Activated T-helper 1 cell treated with anti-CD3 and anti-CD28 coated beads, Interleukin-2, amount 50 U/mL, for 16 hours (primary cell): ENCODE results near the gene RHBDD1.

ENCODE experiments used
- DNase-seq, 2 donors: peaks; one replicate each; pipeline ENCODE4 v3.0.0-alpha.2; 2020; ENCODE audit warnings: low read depth in 1 of 2, low spot score in 1 of 2

RHBDD1 gene

DNA sequence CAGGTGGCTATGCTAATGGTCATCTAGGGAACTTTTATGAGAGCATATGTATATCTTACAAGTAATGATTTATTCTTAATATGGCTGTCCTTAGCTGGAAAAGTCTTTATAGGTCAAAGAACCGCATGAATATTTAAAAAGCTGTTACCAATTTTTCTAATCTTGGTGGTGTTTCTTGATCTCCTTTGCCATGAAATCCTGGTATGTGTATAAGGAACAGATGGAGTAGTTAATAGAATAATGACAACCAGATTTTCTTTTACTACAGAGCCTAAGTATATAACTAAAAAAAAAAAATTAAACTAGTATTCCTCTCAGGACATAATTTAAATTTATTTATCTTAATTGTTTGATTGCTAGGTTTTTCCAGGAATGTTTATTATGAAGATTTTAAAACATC, 74.5 kb downstream of the RHBDD1 start:
- DNase-seq: no peak

DNA sequence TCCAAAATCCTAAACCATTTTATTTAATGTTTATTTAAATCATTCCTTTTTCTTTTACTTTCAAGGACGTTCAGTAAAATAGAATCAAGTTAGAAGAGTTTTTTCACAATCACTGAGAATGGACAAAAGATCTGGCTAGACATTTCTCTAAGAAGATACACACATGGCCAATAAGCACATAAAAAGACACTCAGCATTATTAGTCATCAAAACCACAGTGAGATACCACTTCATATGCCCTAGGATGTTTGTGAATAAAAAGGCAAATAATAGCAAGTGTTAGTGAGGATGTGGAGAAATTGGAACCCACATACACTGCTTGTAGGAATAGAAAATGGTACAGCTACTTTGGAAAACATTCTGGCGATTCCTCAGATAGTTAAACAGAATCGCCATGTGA, 76.1 kb downstream of the RHBDD1 start:
- no peak for DNase-seq

DNA sequence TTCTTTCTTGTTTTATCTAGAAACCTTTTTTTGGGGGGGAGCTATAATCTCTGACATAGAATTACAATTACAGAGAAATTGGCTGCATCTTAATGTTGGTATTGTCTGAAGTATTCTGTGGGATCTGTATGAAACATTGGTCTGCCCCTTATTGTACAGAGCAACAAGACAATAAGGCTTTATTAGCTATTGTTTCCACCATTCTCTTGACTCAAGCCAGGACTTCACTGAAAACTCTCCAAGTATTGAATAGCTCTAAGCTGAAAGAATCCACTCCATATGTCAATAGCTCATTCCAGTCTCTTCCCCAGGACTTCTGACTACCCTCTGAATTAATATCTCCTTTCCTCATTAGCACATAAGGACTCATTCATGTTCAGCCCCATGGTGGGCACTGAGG, 77.8 kb downstream of the RHBDD1 start:
- DNase-seq: no peak

DNA sequence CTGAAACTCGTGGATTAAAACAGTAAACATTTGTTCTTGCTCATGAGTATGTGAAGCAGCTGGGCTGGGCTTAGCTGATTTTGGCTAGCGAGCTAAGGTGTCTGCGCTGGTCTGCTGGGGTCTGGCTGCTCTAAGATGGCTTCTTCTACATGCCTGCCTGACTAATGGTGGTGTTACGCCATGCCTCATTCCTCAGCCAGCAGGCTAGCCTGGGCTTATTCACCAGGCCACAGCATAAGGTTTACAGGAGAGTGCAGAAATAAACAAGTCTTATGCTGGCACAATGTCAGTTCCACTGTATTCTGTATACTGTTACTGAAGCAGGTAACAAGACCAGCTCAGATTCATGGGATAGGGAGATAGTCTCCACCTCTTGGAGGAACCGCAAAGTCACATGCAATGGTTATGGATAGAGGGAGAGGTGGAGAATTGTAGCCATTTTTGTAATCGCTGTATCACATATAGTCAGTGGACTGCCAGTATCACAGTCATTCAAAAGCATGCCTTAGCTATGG, 80.0 kb downstream of the RHBDD1 start:
- DNase-seq: no peak

DNA sequence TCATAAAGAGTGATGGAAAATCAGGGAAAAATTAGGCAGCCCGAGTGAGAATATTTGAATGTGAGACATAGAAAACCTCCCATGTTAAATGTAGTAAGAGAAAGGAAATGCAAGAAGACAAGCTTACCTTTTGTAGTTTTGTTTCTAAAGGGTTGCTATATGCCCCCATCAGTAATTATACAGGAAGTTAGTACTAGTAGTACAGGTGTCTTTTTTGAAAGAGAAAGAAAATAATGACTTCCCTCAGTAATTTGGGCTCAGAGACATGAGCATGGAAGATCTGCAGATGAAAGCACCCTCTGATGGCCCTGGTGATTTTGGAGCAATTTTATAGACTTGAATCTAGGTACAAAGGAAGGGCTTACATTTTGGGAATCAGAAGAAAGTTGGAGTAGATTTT, 80.8 kb downstream of the RHBDD1 start:
- no peak for DNase-seq

DNA sequence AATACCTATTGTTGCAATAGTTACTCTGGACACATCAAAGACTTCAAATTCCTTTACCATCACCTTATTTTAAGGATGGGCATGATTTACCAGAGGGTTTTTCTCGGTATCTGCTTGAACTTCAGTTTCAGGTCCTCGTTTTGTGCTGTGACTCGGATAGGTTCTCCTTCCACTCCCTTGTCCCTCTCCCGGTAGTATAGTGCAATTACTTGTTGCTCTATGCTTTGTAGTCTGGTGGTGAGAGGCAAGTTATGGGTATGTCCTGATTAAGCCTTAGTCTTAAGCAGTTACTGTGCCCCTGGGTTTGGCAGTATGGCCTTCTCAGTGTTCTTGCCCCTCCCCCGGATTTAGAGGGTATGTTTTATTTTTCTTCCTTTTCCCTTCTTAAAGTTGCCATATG, 96.6 kb downstream of the RHBDD1 start:
- no peak for DNase-seq

DNA sequence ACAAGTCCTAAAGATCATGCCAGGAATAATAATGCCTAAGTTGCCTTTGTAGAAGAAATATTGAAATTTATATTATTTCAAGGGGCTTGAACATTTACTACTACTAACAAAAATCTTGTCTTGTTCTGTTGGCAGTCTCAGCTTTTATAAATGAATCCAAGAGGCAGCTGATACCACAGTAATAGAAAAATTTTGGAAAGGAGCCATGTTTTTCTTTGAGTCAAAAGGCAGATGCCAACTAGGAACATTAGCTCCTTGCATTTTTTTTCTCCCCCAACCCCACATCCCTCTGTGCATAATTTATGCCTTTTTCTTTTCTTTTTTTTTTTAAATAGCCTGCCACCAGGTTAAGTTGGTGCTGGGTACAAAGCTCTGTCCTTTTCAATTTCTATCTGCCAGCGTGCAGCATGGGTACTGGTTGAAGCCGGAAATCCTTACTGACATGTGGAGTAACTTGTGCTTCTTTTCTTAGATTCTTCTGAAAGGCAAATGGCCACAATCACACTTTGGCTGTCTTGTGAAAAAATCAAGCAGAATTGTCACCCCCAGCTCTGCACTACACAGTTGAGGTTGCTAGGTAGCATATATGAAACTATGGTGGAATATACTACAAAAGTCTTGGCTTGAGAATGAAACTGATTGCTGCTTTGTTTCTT, 98.8 kb downstream of the RHBDD1 start:
- no peak for DNase-seq

DNA sequence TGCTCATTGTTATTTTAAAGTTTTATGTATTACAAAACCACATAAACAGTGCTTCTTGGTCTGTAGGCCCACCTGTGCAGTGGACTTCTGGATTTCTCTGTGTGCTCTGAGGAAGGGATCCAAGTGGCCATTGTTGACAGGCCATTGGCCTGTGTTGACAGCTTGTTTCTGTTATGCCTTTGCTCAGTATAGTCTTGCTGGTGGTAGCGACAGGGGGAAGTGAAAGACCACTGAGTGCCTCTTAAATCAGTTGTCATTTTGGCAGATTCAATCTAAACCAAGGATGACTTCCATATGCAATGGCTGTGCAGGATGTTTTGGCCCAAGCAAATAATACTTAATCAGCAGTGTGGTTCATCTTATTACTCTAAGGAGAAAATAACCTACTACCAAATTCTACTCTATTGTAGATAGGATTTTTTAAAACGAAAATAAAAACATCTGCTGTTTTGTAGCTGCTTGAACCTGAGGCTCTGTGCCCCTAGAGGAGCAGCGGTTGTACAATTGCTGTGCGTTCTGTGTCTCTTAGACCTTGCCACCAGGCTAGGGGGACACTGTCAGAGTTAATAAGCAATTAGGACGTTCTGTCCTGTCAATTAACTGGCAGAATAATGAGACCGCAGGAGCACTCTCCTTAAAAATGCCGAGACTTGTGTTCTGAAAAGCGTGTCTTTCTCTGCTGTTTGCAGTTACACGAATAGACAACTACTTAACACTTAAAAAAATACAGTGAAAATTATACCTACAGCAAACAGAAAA, 108.2 kb downstream of the RHBDD1 start:
- DNase-seq: no peak

DNA sequence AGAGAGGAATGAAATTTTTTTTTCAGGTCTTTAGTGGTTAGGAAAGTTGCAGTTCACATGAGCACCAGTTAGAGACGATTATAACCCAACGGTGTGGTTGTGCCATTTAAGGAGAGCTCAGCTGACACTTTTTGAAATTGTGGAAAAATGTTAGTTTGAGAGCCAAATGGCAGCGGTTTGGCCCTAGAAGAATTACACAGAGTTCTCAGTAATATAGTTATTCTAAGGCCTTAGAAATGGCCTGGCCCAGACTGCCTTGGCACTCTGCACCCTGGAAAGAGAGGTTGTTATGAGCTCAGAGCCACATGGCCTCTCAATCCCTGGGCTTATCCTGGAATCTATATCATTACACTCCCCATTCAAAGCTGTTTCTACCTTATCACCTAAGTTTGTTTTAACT, 117.4 kb downstream of the RHBDD1 start:
- no peak for DNase-seq

DNA sequence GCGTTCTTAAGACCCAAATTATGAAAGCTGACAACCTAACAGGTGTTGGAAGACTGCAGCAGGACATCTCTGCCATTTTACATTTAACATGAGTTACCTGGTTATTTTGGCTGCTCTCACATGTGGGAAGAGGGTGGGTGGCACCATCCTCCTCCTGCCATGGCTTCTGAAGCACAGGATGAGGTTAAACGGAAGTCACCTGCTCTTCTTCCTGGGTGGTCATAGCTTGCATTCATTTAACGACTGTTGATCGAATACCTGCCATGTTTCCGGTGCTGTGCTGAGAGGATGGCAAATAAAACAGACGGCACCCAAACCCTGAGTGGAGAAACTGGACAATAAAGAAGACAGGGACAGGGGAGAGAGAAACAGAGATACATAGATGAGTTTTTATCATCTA, 118.0 kb downstream of the RHBDD1 start:
- DNase-seq: no peak

DNA sequence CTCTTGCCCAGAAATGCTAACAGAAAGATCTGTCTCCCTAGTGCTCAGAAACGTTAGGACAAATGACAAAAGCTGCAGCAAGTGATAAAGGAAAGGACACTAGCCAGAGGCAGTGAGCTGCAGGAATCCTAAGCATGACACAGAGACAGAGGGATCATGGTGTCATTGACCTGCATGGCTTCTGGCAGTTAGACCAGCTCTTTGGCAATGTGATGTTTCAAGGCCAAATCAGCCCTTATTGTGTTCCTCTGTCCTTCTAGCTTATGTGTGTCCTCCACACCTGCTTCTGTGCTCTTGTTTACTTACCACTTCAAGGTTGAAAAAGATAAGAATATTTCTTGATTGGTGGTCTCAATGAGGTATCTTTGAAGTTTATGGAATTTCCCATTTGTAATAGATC, 120.8 kb downstream of the RHBDD1 start:
- no peak for DNase-seq

DNA sequence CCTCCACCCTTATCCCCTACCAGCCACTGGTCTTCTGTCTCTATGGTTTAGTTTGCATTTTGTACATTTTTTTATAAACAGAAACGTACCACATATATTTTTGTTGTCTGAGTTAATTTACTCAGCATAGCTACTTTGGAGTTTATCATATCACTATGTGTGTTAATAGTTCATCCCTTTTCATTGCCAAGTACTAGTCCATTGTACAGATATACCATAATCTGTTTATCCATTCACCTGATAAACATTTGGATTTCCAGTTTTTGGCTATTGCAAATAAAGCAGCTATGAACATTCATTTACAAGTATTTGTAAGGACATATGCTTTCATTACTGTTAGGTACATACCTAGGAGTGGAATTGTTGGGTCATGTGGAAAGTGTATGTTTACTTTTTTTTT, 123.6 kb downstream of the RHBDD1 start:
- DNase-seq: no peak

DNA sequence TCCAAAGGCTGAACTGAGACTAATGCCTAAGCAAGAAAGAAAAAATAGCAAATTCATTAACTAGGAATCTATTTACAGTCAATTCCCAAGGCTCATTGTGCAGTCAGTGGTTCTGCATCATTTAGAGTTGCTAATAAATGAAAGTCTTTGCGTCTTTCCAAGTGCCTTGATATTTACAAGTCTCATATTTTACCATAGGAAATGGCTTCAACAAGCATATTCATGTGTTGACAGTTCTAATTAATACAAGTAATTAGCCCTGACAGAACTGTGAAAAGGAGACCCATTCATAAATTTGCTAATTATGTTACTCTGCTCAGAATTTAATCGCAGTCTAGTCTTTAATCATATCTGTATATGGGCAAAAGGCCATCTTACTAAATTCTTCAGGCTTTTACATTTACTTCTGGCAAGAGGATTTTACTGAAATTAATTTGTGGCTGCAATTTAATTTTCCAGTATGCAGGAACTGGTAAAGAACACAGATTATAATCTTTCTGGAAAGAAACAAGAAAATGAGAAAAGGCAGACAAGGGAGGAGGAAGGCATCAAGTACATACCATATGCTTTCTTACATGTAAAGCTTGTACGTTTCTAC, 126.4 kb downstream of the RHBDD1 start:
- no peak for DNase-seq

DNA sequence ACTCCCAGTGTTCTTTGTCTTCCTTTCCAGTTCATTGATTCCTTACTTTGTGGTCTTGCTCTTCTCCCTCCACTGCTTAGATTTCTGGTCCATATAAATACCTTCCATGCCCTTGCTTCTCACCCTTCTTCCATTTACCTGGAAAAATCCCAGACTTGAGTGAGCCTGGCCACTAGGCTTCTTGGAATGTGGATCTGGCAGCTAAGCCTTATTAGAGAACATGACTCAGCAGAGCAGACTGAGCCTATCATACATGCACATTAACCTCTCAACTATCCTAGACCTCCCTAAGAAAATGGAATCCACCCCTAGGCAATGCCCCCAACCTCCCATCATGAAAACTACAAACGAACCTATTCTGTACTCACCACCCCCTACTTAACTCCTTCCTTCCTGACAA, 127.7 kb downstream of the RHBDD1 start:
- DNase-seq: no peak

DNA sequence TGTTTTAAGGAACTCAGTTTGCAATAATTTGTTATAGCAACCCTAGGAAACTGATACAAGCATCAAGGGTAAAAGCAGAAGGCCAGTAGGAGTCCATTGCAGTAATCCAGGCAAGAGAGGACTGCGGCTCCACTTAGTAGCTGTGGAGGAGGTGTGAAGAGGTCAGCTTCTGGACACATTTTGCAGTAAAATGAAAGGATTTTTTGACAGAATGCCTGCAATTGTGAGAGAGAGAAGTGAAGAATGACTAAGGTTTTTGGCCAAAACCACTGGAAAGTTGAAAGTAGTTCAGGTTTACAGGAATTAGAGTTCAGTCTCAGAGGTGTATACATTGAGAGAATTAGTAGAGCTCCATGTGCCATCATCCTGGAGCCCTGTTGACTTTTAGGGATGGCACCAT, 129.5 kb downstream of the RHBDD1 start:
- DNase-seq: no peak

DNA sequence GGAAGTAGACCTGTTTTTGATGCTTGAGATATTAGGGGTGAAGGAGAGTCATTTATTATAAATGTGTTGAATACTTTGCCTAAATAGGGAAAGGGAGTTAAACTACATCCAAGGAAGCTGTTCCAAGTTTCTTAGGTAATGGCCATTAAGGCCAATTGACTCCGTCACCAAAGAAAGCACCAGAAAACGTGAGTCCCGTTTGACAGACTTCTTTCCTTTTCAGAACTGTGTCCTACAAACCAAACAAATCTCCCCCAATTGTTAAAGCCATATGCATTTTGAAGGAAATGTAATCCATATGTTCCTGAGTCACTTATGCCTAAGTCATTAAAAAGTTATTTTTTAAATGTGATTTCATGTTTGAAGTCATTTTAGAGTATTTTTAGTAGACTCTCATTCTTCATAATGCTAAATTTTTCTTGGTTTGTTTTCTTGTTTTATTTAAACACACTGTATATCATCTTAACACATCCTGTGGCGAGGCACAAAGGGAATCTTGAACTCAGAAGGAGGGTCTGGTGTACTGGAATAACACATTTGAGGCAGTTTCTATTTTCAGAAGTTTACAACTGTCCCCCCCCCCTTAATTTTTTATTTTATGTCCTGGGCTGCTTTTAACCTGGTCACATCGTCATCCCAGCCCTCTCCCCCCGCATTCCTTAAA, 133.7 kb downstream of the RHBDD1 start:
- DNase-seq: no peak

DNA sequence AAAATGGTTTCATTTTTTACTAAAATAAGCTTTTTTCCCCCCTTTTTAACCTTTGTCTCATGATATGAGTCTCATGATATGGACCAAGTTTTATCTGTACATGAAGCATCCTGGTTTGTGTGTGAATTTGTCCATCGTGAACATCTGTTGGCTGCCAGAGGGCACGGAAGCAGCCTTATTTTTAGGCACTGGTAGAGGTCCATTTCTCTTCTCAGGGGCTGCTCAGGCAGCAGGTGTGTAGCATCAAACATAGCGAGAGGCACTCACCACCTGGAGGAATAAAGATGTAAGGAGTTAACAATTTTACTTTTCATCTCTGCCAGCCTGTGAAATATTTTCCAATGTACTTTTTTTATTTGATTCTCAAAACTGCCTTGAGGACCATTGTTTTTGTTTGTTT, 134.5 kb downstream of the RHBDD1 start:
- no peak for DNase-seq

DNA sequence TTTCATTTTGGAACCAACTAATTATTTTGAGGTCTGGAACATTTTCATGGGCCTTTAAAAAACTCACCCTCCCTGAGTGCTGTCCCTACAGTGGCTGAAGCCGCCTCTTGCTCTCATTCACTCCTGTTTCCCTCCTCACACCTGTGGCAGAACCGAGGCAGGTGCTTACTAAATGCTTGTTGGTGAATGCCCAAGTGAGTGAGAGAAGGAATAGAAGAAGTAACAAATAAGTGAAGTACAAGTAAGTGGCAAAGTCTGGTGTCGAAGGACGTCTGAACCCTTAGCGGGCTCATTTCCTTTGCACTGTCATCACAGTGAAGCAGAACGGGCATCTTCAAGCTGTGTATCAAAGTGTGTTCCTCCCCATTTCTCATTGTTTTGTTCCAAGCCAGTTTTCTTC, 135.2 kb downstream of the RHBDD1 start:
- DNase-seq: no peak

DNA sequence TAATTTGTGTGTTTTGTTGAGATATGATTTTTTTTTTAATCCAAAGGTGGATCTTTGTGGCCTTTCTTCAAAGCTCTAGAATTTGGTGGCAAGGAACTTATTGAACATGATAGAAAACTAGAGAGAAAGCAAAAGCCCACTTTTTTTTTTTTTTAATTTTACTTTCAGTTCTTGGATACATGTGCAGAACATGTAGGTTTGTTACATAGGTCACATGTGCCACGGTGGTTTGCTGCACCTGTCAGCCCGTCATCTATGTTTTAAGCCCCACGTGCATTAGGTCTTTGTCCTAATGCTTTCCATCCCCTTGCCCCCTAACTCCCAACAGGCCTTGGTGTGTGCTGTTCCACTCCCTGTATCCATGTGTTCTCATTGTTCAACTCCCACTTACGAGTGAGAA, 135.9 kb downstream of the RHBDD1 start:
- no peak for DNase-seq

DNA sequence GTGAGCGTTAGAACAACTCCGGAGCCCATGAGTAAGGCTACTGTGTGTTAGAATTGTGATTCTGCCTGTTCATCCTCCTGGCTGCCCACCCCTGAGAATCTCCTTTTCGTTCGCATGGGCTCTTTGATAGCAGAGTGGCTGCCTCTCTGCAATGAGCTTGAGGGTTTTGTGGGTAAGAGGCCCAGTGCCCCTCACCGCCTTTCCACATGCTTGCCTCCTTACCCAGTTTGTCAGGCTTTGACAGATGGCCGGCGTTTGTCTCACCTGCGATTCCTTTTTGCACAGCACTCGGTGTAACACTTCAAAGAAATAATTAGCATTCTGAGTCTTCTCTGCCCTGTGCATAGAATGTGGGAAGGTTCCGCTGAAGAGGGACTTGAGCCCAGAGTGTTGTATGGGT, 138.0 kb downstream of the RHBDD1 start:
- no peak for DNase-seq

DNA sequence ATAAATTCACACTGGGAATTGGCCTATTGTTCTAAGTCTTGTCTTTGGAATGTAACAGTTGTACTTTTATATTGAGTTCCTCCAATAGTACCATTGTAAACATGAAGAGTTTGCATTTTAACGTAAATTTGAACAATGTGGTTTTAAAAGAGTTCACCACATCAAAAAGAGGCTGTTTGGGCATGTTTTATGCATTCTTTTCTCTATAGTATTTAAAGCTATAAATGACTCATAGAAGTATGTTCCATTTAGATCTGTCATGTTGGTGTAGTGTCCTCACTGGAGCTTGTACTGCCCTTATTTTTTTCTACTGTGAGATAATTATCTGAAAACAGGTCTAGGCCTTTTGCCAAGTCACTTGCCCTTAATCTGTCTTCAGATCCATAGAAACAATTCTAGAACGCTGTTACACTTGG, 141.9 kb downstream of the RHBDD1 start:
- no peak for DNase-seq

DNA sequence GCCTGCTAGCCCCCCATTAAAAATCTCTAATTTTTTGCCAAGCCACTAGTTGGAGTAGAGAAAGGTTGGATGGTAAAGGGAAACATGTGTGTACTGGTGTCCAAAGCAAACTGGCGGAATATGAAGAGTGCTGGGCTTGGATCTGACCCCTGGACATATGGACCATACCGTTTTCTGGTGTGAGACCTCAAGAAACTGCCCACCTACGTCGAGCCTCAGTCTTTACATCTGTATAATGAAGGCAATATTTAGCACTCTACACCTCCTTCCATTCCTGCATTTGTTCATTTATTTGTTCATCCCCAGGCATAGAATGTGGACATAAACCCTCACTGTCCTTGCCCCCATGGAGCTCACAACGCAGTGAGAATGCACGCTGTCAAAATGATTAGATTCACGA, 142.4 kb downstream of the RHBDD1 start:
- DNase-seq: no peak
